Activated CD4-positive, alpha-beta T cell treated with anti-CD3 and anti-CD28 coated beads for 36 hours (primary cell): Measurements from ENCODE around the gene L3MBTL4. TPM values are rescaled to one million over a fixed set of nuclear protein-coding genes. Genes with fewer than 3 reads are reported as not detected.
"Not testable (repeated sequence)": the region's sequence is repeated elsewhere in the genome, so short reads cannot be mapped to it uniquely, and the experiment has no call there.

ENCODE experiments used
- ATAC-seq: fragments of 200-7000 bp; cut with Tn5 transposase; one replicate; pipeline ENCODE4 v1.10.0; 2021; ENCODE audit warnings: mild to moderate bottlenecking, moderate library complexity
- CTCF ChIA-PET: fragments of 350-600 bp; sonication (Branson Sonifier 250); formaldehyde crosslinking; loops from one replicate; lab custom pipeline; 2021; ENCODE audit warnings: antibody characterized with exemption; lab: Charles Lee
- POLR2A ChIA-PET: fragments of 350-600 bp; sonication (Branson Sonifier 250); formaldehyde crosslinking; loops from one replicate; lab custom pipeline; 2021; ENCODE audit warnings: antibody characterized with exemption, inconsistent platforms; lab: Charles Lee
- DNase-seq: peaks from one replicate; pipeline ENCODE4 v3.0.0-alpha.2; 2020
- H3K27ac Mint-ChIP-seq: one replicate; pipeline ENCODE4 v1.8.0; 2021; ENCODE audit warnings: mixed read lengths
- H3K27me3 Mint-ChIP-seq: one replicate; pipeline ENCODE4 v1.8.0; 2021; ENCODE audit warnings: mixed read lengths
- H3K36me3 Mint-ChIP-seq: one replicate; pipeline ENCODE4 v1.8.0; 2021; ENCODE audit warnings: low read depth, mixed read lengths
- H3K4me1 Mint-ChIP-seq: one replicate; pipeline ENCODE4 v1.8.0; 2021; ENCODE audit warnings: mixed read lengths
- H3K4me3 Mint-ChIP-seq: one replicate; pipeline ENCODE4 v1.8.0; 2021; ENCODE audit warnings: mild to moderate bottlenecking, moderate library complexity, mixed read lengths
- H3K9me3 Mint-ChIP-seq: one replicate; pipeline ENCODE4 v1.8.0; 2021; ENCODE audit warnings: low read depth, mixed read lengths
- intact Hi-C, 2 experiments: fragments of 100-400 bp; cut with DNase I in 1 of 2; cut with micrococcal nuclease in 1 of 2; formaldehyde crosslinking; loops; one replicate each; pipeline versions ENCODE4 v1.14.2 to v1.15.1; 2022 to 2024; cut with DNase I, micrococcal nuclease
- total RNA-seq, 2 experiments: library from RNA; stranded (reverse); gene quantifications; one replicate each; pipeline ENCODE4 v1.2.3, GENCODE V29; 2021

Gene L3MBTL4
- total RNA-seq, 2 experiments from 2014 or later, result 0.11 to 0.21 TPM

GRCh38 chr18:6289843-6290242 lies 124.9 kb downstream of the L3MBTL4 start:
- intact Hi-C loops, result no loop called here
- ATAC-seq, result no peak
- Mint-ChIP-seq H3K4me1 (no peaks in the 10 kb centered on the region), H3K4me3 (no peak overlapping the region), H3K27ac (no peak overlapping the region), H3K27me3 (no peaks in the 10 kb centered on the region), H3K36me3 (no peaks in the 10 kb centered on the region), H3K9me3 (no peaks in the 10 kb centered on the region)
- POLR2A ChIA-PET, result interaction anchor here (0.7 kb wide), 1 partner anchor 378 kb away, joined by 3 read pairs; no protein-coding TSS in a partner anchor
- no peak for DNase-seq
- CTCF ChIA-PET, result interaction anchor here (0.8 kb wide), 1 partner anchor 402 kb away, joined by 3 read pairs; no protein-coding TSS in a partner anchor

- H3K27me3 Mint-ChIP-seq, result no peaks in the 10 kb centered on the region
- no peak overlapping the region for H3K4me3 Mint-ChIP-seq
- ATAC-seq, result no peak
- no peaks in the 10 kb centered on the region for H3K4me1 Mint-ChIP-seq
- no peaks in the 10 kb centered on the region for H3K9me3 Mint-ChIP-seq
- DNase-seq, result no peak
- intact Hi-C loops, result no loop called here
- no peak overlapping the region for H3K27ac Mint-ChIP-seq
- ChIA-PET POLR2A (no interaction called here), CTCF (interaction anchor here (2.1 kb wide), 1 partner anchor 25 kb away, joined by 6 read pairs; no protein-coding TSS in a partner anchor)
- H3K36me3 Mint-ChIP-seq, result no peaks in the 10 kb centered on the region
Observed at GRCh38 chr18:6286585-6286984, 128.1 kb downstream of the L3MBTL4 start.

DNA sequence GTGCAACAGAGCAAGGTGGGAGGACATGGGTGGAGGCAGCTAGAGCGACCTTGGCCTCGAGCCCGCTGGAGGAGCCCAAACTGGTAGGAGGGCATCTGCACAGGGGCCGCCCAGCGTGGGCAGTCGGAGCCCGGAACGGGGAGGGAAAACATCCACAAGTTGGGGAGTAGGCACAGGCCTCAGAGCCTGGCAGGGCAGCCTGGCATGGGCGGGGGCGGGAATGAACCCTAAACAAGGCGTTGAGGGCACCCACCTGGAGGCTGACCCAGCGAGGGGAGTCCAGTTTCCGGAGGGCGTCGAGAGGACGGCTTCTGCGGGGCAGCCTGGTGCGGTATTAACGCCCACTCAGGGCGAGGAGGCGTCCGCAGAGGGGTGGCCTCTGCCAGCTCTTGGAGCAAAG lies 129.9 kb downstream of the L3MBTL4 start:
- ATAC-seq, result no peak

GRCh38 chr18:6284300-6284699 lies 130.4 kb downstream of the L3MBTL4 start:
- ATAC-seq (no peak), DNase-seq (no peak)
- intact Hi-C loops, result no loop called here
- ChIA-PET POLR2A (no interaction called here), CTCF (no interaction called here)
- no peak overlapping the region for H3K4me3 Mint-ChIP-seq
- H3K27ac Mint-ChIP-seq, result no peak overlapping the region
- no peaks in the 10 kb centered on the region for H3K9me3 Mint-ChIP-seq
- no peaks in the 10 kb centered on the region for H3K4me1 Mint-ChIP-seq
- no peaks in the 10 kb centered on the region for H3K36me3 Mint-ChIP-seq
- H3K27me3 Mint-ChIP-seq, result no peaks in the 10 kb centered on the region

More for the DNA sequence above, 129.9 kb downstream of the L3MBTL4 start:
- Mint-ChIP-seq H3K4me1 (no peaks in the 10 kb centered on the region), H3K4me3 (no peak overlapping the region), H3K9me3 (no peaks in the 10 kb centered on the region), H3K36me3 (no peaks in the 10 kb centered on the region), H3K27ac (no peak overlapping the region), H3K27me3 (no peaks in the 10 kb centered on the region)
- ChIA-PET CTCF (no interaction called here), POLR2A (no interaction called here)
- intact Hi-C loops, result no loop called here
- DNase-seq, result no peak

DNA sequence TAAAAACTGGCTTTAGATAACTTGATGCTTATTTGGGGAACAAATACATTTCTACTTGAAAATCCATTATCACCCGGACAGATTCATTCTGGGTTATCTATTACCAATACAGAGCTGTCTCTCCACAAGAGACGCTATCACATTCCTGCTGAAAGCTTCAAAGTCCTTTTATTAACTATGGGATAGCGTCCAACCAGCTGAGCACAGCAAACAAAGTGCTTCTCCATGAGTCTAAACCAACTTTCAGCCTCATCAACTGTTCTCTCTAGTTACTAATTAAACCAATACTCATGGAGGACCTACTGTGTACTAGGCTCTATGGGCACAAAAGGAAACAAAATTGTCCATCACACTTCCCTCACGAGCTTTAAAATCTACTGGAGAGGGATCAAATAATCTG lies 132.8 kb downstream of the L3MBTL4 start:
- Mint-ChIP-seq H3K9me3 (no peaks in the 10 kb centered on the region), H3K36me3 (no peaks in the 10 kb centered on the region), H3K27me3 (no peaks in the 10 kb centered on the region), H3K27ac (no peak overlapping the region), H3K4me3 (no peak overlapping the region), H3K4me1 (no peaks in the 10 kb centered on the region)
- intact Hi-C loops, result no loop called here
- ChIA-PET POLR2A (no interaction called here), CTCF (no interaction called here)
- DNase-seq, result no peak
- no peak for ATAC-seq

- ATAC-seq, result no peak
- Mint-ChIP-seq H3K27ac (no peak overlapping the region), H3K9me3 (no peaks in the 10 kb centered on the region), H3K27me3 (no peaks in the 10 kb centered on the region), H3K4me3 (no peak overlapping the region), H3K4me1 (no peaks in the 10 kb centered on the region), H3K36me3 (no peaks in the 10 kb centered on the region)
- intact Hi-C loops, result no loop called here
- DNase-seq, result no peak
- ChIA-PET POLR2A (no interaction called here), CTCF (no interaction called here)
Observed at GRCh38 chr18:6280211-6280743, 134.4 kb downstream of the L3MBTL4 start.

GRCh38 chr18:6279308-6279707 lies 135.4 kb downstream of the L3MBTL4 start:
- DNase-seq (no peak), ATAC-seq (no peak)
- POLR2A ChIA-PET, result no interaction called here
- H3K36me3 Mint-ChIP-seq, result no peaks in the 10 kb centered on the region
- intact Hi-C loops, result loop anchor here in 1 of 2 experiments (5.0 kb wide), 1 partner anchor 48 kb away; no protein-coding TSS in a partner anchor
- H3K27ac Mint-ChIP-seq, result no peak overlapping the region
- no peak overlapping the region for H3K4me3 Mint-ChIP-seq
- H3K27me3 Mint-ChIP-seq, result no peaks in the 10 kb centered on the region
- CTCF ChIA-PET, result interaction anchor here (0.6 kb wide), 1 partner anchor 199 kb away, joined by 3 read pairs; no protein-coding TSS in a partner anchor
- no peaks in the 10 kb centered on the region for H3K4me1 Mint-ChIP-seq
- H3K9me3 Mint-ChIP-seq, result no peaks in the 10 kb centered on the region

DNA sequence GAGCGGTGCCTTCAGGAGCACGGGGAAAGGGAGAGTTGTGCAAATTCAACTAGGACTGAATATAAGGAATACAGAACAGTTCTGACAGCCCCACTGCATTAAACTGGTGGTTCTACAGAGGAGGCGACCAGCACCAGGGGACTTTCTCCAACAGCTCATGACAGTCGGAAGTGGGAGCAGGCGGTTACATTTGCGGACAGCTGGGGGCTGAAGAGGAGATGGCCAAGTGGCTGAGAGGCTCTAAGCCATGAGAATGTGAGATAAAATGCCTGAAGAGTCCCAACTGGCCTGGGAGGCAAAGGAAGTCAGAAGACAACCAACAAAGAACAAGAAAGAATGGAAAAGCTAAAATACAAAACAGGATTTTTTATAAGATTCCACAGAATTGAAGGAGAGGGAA lies 141.3 kb downstream of the L3MBTL4 start:
- Mint-ChIP-seq H3K36me3 (no peaks in the 10 kb centered on the region), H3K4me3 (no peak overlapping the region), H3K27ac (no peak overlapping the region), H3K27me3 (peaks cover 10% of the 10 kb centered on the region), H3K9me3 (no peaks in the 10 kb centered on the region), H3K4me1 (peaks cover 3% of the 10 kb centered on the region)
- no peak for DNase-seq
- ChIA-PET CTCF (no interaction called here), POLR2A (no interaction called here)
- ATAC-seq, result no peak
- intact Hi-C loops, result no loop called here

GRCh38 chr18:6272144-6272543 lies 142.6 kb downstream of the L3MBTL4 start:
- H3K27me3 Mint-ChIP-seq, H3K4me1 Mint-ChIP-seq, H3K27ac Mint-ChIP-seq, H3K4me3 Mint-ChIP-seq, CTCF ChIA-PET, H3K36me3 Mint-ChIP-seq, DNase-seq, intact Hi-C loops, ATAC-seq, POLR2A ChIA-PET, H3K9me3 Mint-ChIP-seq: not testable (repeated sequence)

DNA sequence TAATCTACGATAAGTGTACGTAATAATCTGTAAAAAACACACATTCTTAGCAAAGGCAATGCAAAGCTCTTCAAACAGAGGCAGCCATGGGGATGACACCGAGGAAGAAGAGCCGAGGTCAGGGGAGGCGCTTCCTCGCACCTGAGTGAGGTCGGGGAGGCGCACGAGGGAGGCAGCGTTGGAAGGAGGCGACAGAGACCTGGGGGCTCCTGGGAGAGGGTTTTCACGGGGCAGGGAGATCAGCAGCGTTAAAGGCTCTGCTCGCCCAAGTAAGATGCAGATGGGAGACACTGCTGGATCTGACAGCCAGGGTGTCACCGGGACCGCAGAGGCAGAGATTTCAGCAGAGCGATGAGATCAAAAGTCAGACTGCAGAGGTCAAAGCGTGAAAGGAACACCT lies 143.1 kb downstream of the L3MBTL4 start:
- Mint-ChIP-seq H3K9me3 (no peaks in the 10 kb centered on the region), H3K27me3 (peaks cover 10% of the 10 kb centered on the region), H3K4me3 (no peak overlapping the region), H3K4me1 (peaks cover 3% of the 10 kb centered on the region), H3K36me3 (no peaks in the 10 kb centered on the region), H3K27ac (no peak overlapping the region)
- intact Hi-C loops, result no loop called here
- no peak for ATAC-seq
- no peak for DNase-seq
- POLR2A ChIA-PET, result no interaction called here
- CTCF ChIA-PET, result no interaction called here

DNA sequence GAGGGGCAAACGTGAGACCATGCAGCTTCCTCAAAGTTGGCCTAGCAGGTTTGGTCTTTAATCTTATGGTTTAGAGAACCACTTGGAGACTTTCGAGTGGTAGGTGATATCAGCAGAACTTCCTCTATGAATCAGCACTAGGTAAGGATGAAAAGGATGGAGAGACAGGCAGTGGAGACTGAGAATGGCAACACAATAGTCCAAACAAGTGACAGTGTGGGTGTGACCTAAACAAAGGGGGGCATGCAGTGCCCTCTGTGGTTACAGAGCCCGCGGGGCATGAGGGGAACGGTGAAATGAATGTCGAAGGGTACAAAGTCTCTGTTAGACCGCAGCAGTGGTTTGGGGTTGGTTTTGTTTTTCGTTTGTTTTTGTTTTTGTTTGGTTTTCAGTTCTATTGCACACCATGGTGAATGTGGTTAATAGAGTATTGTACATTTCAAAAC lies 143.9 kb downstream of the L3MBTL4 start:
- Mint-ChIP-seq H3K9me3 (no peaks in the 10 kb centered on the region), H3K4me3 (no peak overlapping the region), H3K4me1 (peaks cover 3% of the 10 kb centered on the region), H3K36me3 (no peaks in the 10 kb centered on the region), H3K27ac (no peak overlapping the region), H3K27me3 (peaks cover 10% of the 10 kb centered on the region)
- ChIA-PET POLR2A (no interaction called here), CTCF (no interaction called here)
- intact Hi-C loops, result no loop called here
- ATAC-seq, result no peak
- no peak for DNase-seq

DNA sequence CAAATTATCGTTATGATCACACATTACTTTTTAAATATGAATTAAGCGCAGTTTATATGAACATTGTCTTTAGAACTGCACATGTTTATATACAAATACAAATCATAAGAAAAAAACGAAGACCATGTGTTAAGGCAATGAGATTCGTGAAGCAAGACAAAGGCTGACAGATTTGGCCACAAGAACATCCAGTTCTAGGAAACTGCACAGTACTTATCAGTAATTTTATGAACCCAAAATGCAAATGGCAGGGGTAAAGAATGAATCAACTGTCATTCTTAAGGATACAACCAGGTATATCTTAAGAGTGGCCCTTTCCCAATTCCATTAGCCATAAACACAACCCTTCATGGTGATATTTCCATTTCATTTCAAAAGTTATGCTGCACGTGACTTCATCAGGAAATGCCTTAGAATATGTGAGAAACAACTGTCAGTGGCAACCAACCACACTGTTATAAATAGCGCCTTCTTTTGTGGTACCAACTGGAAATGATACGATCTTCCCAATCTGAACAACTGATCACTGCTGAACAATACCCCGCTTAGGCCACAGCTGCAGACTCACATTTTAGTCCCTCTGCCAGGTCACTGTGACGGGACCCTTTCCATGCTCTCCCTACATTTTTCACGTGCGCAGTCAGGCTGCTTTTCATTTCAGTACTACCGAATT lies 144.9 kb downstream of the L3MBTL4 start:
- intact Hi-C loops, result no loop called here
- ATAC-seq, result no peak
- ChIA-PET POLR2A (no interaction called here), CTCF (no interaction called here)
- DNase-seq, result no peak
- H3K36me3 Mint-ChIP-seq, result no peaks in the 10 kb centered on the region
- peaks cover 3% of the 10 kb centered on the region for H3K4me1 Mint-ChIP-seq
- peaks cover 10% of the 10 kb centered on the region for H3K27me3 Mint-ChIP-seq
- no peak overlapping the region for H3K4me3 Mint-ChIP-seq
- no peaks in the 10 kb centered on the region for H3K9me3 Mint-ChIP-seq
- no peak overlapping the region for H3K27ac Mint-ChIP-seq
